Activated T-cell treated with anti-CD3 and anti-CD28 coated beads for 48 hours (primary cell): ENCODE measurements around the gene PVR.
A peak's percentile ranks its signal among the peaks of the same experiment; 100 is the strongest.
"Not testable (repeated sequence)": the region's sequence is repeated elsewhere in the genome, so short reads cannot be mapped to it uniquely, and the experiment has no call there.

ENCODE experiments used
- DNase-seq: peaks from one replicate; pipeline ENCODE4 v3.0.0-alpha.2; 2020; ENCODE audit warnings: low read depth

Gene PVR

DNA sequence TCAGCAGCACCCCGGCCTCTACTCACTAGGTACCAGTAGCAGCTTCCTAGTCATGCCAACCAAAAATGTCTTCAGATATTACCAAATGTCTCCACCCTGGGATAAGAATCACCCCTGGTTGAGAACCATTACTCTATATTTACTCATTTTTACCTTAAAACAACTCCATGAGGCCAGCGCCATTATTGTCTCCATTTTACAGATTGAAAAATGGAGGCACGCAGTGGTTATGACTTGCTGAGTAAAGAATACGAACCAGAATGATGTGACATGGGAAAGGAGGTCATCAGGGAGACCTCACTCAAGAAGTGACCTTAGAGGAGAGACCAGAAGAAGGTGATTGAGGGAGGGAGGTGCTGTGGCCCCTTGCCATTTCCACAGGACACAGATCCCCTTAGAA is 29.8 kb downstream of the PVR start:
- DNase-seq, result no peak

DNA sequence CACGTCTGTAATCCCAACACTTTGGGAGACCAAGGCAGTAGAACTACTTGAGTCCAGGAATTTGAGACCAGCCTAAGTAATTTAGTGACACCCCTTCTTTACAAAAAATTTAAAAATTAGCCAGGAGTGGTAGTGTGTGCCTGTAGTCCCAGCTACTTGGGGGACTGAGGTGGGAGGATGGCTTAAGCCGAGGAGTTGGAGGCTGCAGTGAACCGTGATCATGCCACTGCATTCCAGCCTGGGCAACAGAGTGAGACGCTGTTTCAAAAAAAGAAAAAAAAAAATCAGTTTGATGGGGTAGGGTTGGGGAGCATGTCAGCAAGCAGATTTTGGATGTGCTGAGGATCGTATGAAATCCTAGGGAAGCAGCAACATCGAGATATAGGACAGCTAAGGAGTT is 31.8 kb downstream of the PVR start:
- no peak for DNase-seq

DNA sequence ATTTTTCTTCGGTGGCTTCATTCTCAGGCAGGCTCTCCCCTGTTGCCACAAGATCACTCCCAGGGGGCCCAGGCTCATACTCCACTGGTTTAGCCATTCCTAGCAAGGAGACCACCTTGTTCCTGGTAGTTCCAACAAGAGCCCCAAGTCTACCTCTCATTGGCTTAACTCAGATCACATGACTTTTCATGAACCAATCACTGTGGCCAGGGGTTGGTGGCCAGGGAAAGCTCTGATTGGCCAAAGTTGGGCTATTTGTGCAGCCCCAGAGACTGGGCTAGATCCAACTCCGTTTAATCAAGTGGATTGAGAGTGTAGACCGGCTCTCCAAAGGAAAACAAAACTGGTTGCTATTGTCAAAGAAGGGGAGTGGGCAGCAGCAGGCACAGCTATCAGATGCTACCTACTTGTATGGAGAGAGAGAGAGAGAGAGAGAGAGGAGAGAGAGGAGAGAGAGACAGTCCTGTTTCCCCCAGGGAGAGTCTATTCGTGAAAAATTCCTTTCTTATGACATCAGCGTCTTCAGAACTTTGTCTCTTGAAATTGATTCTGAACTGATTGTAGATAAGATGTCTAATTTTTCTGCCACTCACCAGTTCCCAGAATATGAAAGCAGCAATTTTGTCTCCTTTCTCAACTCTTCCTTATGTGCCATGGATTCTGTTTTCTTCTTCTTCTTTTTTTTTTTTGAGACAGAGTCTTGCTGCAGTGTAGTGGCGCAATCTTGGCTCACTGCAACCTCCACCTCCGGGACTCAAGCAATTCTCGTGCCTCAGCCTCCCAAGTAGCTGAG is 33.5 kb downstream of the PVR start:
- no peak for DNase-seq

DNA sequence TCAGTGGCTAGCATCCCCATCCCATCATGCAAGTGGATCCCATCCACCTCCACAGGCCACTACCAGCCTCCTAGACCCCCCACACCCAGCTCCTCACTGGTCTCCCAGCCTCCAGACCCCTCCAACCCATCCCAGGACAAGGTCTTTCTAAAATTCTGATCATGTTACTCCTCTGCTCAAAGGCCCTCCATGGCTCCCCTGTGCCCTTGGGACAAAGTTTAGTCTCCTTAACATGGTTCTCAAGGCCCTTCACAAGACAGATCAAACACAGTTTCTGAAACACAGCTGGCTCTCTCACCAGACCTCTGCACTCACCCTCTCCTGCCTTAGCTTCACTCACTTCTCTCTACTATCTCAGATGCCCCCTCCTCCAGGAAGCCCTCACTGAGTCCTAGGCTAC is 36.8 kb downstream of the PVR start:
- no peak for DNase-seq

DNA sequence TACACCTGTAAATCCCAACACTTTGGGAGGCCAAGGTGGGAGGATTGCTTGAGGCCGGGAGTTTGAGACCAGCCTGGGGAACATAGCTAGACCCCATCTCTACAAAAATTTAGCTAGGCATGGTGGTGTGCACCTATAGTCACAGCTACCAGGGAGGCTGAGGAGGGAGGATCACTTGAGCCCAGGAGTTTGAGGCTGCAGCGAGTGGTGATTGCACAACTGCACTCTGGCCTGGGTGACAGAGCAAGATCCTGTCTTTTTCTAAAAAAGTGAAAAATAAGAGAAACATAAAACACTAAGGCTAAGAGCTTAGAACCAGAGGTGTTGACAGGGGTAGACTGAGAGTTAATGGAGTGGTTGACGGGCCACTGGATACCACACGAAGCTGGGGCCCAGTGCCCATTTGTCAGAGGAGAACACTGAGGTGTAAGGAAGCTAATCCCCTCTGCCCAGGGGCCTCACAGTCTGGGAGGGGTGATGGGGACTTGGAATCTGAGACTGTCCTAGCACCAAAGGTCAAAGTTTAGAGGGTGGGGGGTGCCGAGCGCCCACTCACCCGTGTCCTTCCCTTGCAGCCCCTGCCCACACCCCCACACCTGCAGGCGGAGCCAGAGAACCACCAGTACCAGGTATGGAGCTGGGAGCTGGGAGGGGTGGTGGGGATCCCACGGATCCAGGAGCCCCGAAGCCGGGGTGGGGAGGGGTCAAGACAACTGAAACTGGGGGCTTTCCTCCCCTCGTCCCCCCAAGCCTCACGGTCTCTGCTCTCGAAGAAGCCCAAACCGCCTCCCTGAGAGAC is 38.5 kb downstream of the PVR start:
- no peak for DNase-seq

DNA sequence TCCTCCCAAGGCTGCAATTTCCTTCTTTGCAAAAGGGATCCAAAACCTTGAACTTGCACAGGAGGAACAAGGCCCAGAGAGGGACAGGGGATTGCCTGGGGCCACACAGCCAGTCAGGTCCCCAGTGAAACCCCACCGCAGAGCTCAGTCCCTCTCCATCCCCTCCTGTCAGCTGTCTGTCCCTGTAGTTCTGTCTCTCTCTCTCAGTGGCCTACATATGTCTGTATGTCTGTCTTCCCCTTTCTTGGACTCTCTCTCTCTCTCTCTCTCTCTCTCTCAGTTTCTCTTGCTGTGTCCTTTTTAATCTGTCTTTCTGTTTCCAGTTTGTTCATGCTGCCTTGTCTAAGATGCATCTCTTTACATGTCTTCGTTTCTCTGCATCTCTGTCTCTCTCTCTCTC is 39.1 kb downstream of the PVR start:
- DNase-seq, result no peak

DNA sequence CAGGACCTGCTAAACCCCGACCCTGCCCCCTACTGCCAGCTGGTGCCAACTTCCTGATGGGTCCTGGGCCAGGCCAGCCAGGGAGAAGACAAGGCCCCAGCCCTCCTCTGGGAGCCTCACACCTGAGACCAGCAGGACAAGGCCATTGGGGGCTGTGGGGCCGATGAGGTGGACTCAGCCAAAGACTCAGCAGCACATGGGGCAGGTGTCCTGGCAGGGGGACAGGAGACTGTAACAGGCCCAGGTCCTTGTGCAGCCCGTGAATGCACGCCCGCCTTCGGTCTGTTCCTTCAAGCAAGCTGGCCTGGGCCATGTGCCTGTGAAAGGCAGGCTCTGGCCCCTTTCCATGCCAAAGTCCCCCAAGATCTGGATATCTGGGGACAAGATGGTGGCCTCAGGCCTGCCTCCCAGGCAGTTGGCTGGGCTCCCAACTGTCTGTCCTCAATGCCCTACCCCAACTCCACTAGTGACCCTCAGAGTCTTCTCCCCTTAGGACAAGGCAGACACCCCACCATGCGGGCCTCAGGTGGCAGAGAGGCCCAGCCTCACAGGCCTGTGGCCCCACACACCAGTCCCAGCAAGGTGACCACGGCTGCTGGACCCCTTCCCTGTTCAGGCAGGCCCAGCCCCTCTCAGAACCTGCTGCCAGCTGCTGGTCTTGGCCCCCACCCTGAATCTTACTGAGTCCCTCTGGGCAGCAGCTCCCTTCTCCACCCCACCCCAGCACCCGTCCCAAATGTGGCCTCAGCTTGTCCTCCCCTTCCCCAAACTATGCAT is 39.9 kb downstream of the PVR start:
- DNase-seq, result no peak

DNA sequence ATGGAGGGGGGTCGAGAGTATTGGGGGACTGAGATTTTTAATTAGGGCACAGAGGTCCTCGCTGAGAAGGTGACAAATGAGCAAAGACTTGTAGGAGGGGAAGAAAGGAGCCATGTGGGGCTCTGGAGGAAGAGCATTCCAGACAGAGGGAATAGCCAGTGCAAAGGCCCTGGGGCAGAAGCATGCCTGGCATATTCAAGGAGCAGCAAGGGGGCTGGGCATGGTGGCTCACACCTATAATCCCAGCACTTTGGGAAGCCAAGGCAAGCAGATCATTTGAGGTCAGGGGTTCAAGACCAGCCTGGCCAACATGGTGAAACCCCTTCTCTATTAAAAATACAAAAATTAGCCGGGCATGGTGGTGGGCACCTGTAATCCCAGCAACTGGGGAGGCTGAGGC is 40.7 kb downstream of the PVR start:
- not testable (repeated sequence) for DNase-seq

DNA sequence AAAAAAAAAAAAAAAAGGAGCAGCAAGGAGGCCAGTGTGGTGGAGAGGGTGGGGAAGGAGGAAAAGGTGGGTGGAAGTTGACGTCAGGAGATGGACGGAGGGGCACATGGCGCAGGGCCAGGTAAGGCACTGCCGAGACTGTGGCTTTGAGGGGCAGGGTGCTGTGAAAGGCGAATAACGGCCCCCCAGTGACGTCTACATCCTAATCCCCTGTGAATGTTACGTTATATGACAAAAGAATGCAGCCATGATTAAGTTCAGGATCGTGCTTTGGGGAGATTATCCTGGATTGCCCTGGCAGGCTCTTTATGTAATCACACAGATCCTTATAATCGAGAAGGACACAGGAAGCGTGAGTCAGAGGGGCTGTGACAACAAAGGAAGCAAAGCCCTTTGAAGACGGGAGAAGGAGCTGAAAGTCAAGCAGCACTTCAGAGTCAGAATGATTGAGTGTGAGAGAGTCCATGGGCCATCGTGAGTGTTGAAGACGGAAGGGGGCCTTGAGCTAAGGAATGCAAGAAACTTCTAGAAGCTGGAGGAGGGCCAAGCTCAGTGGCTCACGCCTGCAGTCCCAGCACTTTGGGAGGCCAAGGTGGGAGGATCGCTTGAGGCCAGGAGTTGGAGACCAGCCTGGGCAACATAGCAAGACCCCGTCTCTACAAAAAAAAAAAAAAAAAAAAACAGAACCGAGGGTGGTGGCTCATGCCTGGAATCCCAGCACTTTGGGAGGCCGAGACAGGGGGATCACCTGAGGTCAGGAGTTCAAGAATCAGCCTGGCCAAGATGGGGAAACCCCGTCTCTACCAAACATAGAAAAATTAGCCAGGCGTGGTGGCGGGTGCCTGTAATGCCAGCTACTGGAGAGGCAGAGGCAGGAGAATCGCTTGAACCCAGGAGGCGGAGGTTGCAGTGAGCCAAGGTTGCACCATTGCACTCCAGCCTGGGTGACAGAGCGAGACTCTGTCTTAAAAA is 41.5 kb downstream of the PVR start:
- no peak for DNase-seq

DNA sequence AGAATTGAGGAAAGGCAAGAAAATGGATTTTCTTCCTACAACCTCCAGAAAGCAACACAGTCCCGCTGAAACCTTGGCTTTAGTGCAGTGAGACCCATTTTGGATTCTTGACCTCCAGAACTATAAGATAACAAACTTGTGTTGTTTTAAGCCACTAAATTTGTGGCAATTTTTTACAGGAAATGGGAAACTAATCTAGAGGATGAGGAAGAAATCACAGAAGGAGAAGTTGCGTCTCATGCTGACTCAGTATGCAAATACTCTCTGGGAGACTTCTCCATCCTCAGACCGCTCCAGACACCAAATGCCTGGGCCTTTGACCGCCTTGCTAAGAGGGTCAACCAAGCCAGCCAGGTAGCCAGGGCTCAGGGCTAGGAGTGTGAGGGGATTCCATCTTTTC is 42.2 kb downstream of the PVR start:
- no peak for DNase-seq

DNA sequence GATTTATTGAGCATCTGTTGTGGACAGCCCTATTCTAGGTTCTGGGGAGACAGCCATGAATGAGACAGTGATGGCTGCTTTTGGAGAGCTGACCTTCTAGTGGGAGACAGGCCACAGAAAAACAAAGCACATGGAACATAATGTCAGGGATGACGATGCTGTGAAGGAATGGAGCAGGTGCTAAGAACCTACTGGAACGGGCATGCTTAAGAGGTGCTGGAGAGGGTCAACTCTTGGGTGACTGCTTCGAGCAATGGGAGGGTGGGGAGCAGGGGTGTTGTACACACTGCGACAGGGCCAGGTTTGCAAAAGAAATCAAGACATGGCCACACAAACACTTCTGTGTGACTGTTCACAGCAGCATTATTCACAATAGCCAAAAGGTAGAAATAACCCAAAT is 43.2 kb downstream of the PVR start:
- DNase-seq, result no peak

DNA sequence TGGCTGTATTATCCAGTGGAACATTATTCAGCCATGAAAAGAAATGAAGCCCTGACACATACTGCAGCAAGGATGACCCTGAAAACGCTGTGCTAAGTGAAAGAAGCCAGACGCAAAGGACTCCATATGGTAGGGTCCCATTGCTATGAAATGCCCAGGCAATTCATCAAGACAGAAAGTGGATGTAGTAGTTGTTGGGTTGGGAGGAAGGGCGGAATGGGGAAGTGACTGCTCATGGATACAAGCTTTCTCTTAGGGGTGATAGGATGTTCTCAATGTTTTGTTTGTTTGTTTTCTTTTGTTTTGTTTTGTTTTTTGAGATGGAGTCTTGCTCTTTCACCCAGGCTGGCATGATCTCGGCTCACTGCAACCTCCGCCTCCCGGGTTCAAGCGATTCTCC is 44.2 kb downstream of the PVR start:
- DNase-seq, result no peak

DNA sequence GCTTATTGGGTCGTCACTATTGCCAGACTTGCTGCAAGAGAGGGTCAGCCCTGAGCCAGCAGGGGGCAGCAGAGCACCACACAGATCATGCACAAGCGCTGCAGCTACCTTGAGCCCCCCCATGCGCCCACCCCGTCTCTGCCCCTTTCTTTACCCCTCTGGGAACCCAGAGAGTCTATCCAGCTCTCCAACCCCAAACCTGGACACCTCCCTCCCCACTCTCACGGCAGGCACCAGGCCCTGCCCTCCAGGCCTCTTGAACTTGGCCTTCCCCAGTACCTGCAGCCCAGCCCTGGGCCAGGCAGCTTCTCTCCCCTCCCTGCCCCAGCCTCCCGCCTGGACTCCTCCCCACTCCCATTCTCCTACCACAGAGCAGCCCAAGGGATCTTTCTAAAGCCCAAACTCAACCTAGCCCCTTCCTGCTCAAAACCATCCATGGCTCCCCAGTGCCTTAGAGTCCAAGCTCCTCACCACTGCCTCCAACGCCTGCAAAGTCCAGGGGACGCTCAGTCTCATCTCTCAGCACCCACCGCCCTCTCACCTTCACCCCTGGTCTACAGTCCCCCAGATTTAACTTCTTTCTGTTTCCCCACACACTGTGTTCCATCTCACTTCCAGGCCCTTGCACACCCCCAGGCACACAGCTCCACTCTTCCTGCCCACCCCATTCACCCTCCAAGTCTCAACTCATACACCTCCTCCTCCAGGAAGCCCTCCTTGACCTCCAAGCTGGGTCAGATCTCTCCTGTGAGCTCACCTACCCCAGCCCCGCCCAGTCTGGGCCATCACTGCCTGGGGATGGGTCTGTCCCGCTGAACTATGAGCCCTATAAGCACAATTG is 45.8 kb downstream of the PVR start:
- DNase-seq, result peak; percentile 68

DNA sequence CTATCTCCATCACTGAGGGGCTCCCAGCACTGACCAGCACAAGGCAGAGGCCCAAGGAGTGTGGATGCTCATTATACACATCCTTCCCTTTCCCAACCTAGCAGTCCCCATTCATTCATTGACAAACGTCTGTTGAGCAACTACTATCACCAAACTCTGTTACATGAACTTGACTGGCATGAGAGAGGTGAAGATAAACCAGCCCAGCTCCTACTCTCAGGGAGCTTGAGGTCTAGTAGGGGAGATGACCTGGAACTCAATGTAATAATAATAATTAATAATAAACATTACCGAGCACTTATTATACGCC is 46.4 kb downstream of the PVR start:
- DNase-seq, result no peak

DNA sequence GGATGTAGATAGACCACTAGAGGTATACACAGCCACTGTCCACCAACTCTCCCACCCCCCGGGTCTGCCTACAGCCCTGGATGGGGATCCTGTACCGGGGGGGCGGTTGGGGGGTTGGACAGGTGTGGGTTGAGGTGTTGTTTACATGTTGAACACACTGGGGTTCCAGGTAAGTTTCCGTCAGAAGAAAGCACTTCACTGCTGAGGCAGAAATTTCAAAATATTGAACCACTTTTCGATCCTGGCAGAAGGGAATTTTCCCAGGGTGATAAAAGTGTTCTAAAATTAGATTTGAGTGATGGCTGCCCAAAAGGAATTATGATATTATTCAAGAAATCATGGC is 48.6 kb downstream of the PVR start:
- no peak for DNase-seq

DNA sequence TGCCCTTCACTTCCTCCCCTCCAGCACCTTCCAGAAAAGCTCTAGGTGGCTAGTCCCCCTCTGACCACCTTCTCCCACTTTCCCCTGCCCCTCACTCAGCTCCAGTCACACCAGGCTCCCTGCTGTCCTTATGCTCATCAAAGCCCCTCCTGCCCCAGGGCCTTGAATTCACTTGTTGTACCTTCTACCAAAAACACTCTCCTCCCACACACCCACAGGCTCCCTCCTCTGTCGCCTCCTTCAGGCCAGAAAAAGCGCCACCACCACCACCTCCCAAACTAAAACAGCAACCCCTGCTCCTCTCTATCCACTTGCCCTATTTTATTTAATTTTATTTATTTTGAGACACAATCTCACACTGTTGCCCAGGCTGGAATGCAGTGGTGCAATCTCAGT is 50.5 kb downstream of the PVR start:
- peak; percentile 35 for DNase-seq

DNA sequence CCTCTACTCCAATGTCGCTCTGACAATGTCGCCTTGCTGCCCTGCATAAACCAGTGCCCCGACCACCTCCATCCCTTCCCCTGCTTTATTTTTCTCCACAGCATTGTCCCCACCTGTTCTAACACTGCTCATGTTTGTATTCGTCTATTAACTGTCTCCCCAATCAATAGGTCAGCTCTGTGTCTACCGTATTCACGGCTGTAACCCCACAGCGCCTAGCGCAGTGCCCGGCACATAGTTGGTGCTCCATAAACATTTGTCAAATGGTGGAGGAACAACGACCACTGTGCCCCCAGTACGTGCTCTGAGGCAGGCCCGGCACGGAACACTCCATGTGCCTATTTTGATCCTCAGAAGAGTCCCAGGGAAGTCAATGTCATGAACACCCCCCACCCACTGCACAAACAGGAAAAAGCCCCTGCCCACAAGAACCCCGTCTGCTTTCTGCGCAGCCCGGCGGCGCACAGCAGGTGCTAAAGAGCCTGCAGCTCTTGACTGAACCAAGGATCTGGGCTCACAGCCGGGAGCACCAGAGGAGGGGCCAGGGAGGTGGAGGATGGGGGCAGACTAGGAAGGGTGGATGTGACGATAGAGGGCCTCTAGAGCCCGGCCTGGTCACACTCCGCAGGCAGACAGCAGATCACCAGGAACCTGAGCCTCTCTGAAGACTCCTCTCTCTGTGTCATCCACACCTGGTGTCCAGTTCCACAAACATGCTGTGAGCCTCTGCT is 53.4 kb downstream of the PVR start:
- DNase-seq, result no peak

DNA sequence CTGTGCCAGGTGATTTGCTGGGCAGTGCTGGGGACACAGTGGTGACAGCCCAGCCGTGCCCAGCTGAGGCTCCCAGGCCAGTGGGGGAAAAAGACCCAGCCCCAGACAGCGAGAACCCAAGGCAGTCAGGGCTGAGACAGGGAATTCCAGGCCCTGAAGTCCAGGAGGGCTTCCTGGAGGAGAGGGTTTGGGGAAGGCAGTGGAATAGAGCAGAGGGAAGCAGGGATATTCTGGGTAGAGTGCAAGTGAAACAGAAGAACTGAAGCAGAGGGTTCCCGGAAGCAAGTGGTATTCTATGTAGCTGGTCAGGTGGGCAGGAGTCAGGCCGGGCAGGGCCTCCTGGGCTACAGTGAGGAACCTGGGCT is 53.9 kb downstream of the PVR start:
- no peak for DNase-seq

DNA sequence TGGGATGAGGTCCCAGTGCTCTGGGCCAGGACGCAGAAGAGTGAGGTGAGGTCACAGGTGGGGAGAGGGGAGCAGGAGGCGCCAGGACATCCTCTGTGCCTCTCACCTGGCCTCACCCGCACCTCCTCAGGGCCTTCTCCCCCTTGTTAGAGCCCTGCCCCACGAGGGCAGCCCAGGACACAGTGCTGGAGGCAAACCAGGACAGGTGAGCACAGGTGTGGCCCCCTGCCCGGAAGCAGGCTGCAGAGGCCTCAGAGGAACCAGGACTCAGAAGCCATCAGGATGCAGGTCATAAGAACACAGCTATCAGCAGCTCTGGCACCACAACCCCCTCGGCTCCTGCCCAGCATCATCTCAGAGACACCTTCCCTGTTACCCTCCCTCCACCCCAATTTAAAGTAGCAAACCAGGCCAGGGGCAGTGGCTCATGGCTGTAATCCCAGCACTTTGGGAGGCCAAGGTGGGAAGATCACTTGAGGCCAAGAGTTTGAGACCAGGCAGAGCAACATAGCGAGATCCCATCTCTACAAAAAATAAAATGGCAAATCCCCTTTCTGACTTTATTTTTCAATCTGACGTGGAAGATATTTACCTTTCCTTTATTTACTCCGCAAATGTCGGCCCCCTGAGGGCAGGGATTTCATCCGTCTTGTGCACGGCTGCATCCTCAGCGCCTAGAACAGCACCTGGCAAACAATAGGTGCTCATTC is 54.9 kb downstream of the PVR start, which contains the start of gene CEACAM16:
TSS of gene CEACAM16 (plus strand) at position 660 of the 710 bp plus-strand sequence. CDS start 2,306 bp downstream, outside the sequence.
- no peak for DNase-seq

DNA sequence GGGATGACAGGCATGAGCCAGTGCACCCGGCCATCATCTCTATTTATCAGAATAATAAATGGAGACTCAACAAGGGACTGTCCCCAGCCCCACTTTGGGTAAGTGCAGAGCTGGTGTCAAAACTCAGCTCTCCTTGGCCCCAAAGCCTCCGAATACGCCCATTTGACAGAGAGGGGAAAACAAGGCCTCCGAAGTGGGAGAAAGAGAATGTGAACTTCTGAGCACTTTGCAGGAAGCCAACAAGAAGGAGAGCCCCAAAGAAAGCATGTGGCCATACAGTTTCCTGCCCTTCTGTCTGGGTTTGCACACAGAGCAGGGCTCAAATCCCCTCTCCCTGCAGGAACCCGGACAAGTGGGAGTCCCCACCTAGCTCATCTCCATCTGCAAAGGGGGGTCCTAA is 56.8 kb downstream of the PVR start:
- DNase-seq, result no peak
